Hematopoietic multipotent progenitor cell (in vitro differentiated cells): ENCODE results near the gene RRM2. TPM values are rescaled to one million over a fixed set of nuclear protein-coding genes. Genes with fewer than 3 reads are reported as not detected.
"Not testable (repeated sequence)": the region's sequence is repeated elsewhere in the genome, so short reads cannot be mapped to it uniquely, and the experiment has no call there.

Experiments used
- DNase-seq, 3 donors: peaks; one replicate each; pipeline ENCODE4 v3.0.0-alpha.2; 2011 to 2015; ENCODE audit warnings: low read depth in 2 of 3, low spot score in 2 of 3
- total RNA-seq: library from RNA; depleted of rRNA; stranded (reverse); fragments of >200 nt; gene quantifications from one replicate; pipeline ENCODE4 v1.2.3, GENCODE V29; 2012

Gene RRM2
- total RNA-seq, 1 donor = 7.0 TPM

GRCh38 chr2:10128420-10128819 lies 5.9 kb downstream of the RRM2 start:
- no peak for DNase-seq

- no peak for DNase-seq
Measured at GRCh38 chr2:10129490-10129889, 7.0 kb downstream of the RRM2 start.

GRCh38 chr2:10132043-10132575 lies 9.6 kb downstream of the RRM2 start:
- DNase-seq = no peak

GRCh38 chr2:10132596-10132995 lies 10.1 kb downstream of the RRM2 start:
- DNase-seq = no peak

- no peak for DNase-seq
Measured at GRCh38 chr2:10132996-10133647, 10.6 kb downstream of the RRM2 start.

- DNase-seq = no peak
Measured at GRCh38 chr2:10135296-10136089, 13.0 kb downstream of the RRM2 start.

- no peak for DNase-seq
Measured at GRCh38 chr2:10136101-10136934, 13.8 kb downstream of the RRM2 start.

- DNase-seq = no peak
Measured at GRCh38 chr2:10137053-10137843, 14.7 kb downstream of the RRM2 start.

- DNase-seq = no peak
Measured at GRCh38 chr2:10139536-10139935, 17.0 kb downstream of the RRM2 start.

DNA sequence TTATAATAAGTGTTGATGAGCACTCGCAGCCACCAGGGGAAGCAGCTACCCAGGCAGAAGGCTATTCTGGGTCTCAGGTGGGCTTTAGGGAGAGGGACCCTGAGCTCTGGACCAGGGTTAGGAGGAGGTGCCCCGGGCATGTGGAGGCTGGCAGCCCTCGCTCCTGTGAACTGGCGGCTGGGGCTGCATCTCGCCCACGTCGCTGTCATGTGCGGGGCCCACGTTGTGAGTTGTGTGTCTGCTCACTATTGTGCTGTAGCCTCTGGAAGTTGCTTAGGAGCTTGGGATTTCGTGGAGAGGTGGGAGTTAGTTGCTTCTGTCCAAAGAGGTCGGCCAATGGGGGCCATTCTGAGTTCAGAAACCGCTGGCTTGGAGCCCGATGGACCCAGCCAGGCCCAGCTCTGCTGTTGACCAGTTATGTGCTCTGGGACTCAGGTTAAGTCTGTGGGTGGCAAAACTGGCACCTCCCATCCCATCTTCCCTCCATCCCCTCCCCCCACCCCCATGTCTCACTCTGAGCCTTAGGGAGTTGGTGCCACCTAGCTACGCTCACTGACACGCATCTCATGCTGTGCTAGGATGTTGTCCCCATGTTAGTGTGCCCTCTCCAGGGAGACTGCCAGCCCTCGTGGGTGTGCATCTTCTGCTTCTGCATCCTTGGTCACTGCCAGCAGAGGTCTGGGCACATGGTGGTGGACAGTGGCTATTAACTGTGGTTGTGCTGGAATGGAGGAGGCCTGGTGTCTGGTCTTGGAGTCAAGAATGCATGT lies 18.5 kb downstream of the RRM2 start:
- no peak for DNase-seq

DNA sequence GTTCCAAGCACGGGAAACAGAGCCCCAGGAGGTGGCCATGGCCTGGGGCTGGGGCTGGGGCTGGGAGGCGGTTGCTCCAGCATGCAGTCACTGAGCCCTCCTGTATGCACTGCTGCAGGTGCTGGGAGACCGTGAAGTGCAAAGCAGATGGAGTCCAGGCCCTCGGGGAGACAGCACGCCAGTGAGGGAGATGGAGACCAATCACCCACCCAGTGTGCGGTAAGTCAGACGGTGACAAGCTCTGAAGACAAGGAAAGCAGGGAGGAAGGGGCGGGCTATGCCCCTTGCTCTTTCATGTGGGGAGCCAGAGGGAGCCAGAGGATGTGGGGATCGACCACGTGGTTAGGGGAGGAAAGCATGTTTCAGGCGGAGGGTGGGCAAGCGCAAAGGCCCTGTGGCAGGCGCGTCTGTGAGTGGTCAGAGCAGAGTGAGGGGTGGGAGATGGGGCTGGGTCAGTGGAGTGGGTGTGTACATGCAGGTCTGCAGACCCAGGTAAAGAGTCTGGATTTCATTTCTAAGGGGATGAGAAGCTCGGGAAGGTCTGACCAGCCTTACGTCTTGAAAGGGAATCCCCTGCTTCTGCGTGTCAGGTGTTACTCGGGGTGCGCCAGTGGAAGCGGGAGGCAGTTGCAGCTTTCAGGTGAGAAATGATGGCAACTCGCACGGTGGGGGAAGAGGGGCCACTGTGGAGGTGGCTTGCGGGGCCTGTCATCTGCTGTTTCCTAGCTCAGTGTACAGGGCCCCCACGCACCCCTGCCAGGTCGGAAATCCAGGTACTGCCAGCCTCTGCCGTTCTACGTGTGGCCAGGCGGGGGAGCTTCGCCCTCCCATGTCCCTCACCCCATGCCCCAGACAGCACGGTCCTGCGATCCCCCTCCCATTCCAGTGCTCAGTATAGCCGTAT lies 19.4 kb downstream of the RRM2 start:
- DNase-seq = peak in 1 of 3 donors; percentile 25

GRCh38 chr2:10142640-10142965 lies 20.1 kb downstream of the RRM2 start:
- no peak for DNase-seq

DNA sequence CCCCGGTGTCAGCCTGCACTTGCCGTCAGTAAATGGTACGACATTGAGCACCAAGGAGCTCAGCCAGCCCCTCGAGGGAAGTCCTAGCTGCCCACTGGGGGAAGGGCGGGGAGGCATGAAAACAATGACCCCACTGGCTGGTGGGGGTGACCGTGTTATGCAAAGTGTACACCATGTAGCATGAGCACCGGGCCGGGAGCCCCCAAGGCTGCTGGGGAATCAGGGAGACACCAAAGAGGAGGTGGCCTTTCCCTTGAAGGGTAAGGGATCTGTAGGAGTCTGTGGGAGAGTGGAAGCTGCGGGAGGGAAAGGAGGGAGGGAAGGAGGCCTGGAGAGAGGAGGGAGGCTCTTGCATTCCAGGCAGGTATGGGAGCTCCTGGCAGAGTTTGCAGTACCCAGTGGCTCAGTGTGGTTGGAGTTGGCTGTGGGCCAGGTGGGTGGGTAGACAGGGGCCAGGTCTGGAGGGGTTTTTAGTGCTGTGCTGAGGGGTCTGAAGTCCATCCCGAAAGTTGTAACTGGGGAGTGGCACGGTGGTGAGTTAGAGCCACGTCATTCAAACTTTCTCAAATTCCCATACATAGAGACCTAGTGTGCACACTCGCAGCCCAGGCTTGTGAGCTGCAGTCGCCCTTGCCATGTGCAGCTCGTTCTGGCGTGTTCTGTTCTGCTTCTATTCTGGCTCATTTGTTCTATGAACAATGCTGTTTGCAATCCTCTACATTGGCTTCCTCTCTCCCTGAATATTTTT lies 22.4 kb downstream of the RRM2 start:
- no peak for DNase-seq

- no peak for DNase-seq
Measured at GRCh38 chr2:10145519-10146357, 23.2 kb downstream of the RRM2 start.

GRCh38 chr2:10146366-10147005 lies 23.9 kb downstream of the RRM2 start:
- DNase-seq = no peak

DNA sequence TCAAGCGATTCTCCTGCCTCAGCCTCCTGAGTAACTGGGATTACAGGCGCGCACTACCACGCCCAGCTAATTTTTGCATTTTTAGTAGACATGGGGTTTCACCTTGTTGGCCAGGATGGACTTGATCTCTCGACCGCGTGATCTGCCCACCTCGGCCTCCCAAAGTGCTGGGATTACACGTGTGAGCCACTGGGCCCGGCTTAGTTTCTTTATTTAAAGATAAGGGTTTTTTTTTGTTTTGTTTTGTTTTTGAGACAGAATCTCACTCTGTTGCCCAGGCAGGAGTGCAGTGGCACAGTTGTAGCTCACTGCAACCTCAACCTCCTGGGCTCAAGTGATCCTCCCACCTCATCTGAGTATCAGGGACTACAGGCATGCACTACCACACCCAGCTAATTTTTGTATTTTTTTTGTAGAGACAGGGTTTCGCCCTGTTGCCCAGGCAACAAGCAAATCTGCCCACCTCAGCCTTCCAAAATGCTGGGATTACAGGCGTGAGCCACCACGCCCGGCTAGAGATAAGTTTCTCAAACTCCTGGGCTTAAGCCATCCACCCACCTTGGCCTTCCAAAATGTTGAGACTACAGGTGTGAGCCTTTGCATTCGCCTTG lies 24.6 kb downstream of the RRM2 start:
- DNase-seq = not testable (repeated sequence)
